Spleen (tissue), 11 donors: ENCODE results near the gene ASF1B. TPM values are rescaled to one million over a fixed set of nuclear protein-coding genes. Genes with fewer than 3 reads are reported as not detected.

ENCODE experiments used
- DNase-seq: peaks from one replicate; pipeline ENCODE4 v3.0.0-alpha.2; 2020
- H3K27ac ChIP-seq, 8 donors: fragments of 200-600 bp; sonication (generic) in 7 of 8; 1 replicate in 4 of 8; 2 replicates in 4 of 8; pipeline versions ENCODE4 v1.5.0 to v1.8.0; 2016 to 2021; ENCODE audit warnings: inconsistent platforms in 4 of 8, mild to moderate bottlenecking in 4 of 8, moderate library complexity in 1 of 8
- H3K27me3 ChIP-seq, 7 donors: fragments of 200-600 bp; sonication (generic) in 6 of 7; replicated peaks in 1 of 7; 1 replicate in 4 of 7; 2 replicates in 3 of 7; pipeline versions ENCODE4 v1.5.0 to v1.8.0; 2016 to 2021; ENCODE audit warnings: inconsistent platforms in 3 of 7, mild to moderate bottlenecking in 1 of 7
- H3K36me3 ChIP-seq, 6 donors: fragments of 200-600 bp; sonication (generic) in 5 of 6; 1 replicate in 4 of 6; 2 replicates in 2 of 6; pipeline versions ENCODE4 v1.5.0 to v1.8.0; 2016 to 2021; ENCODE audit warnings: inconsistent platforms in 2 of 6
- H3K4me1 ChIP-seq, 6 donors: fragments of 200-600 bp; sonication (generic) in 5 of 6; 1 replicate in 3 of 6; 2 replicates in 3 of 6; pipeline versions ENCODE4 v1.5.0 to v1.8.0; 2016 to 2021; ENCODE audit warnings: inconsistent platforms in 3 of 6
- H3K4me3 ChIP-seq, 8 donors: fragments of 200-600 bp; sonication (generic) in 7 of 8; 1 replicate in 4 of 8; 2 replicates in 4 of 8; pipeline versions ENCODE4 v1.5.0 to v1.8.0; 2016 to 2021; ENCODE audit warnings: inconsistent platforms in 4 of 8, mild to moderate bottlenecking in 4 of 8, moderate library complexity in 2 of 8
- H3K9me3 ChIP-seq, 8 donors: fragments of 200-600 bp; sonication (generic) in 7 of 8; 1 replicate in 4 of 8; 2 replicates in 4 of 8; pipeline versions ENCODE4 v1.5.0 to v1.8.0; 2016 to 2021; ENCODE audit warnings: inconsistent platforms in 4 of 8
- POLR2A ChIP-seq, 3 donors: fragments of 450-650 bp; IDR thresholded peaks; one replicate each; pipeline ENCODE4 v1.5.1; 2017; ENCODE audit warnings: antibody characterized with exemption in 3 of 3, mild to moderate bottlenecking in 1 of 3
- POLR2AphosphoS5 ChIP-seq, 3 donors: sonication (generic); formaldehyde crosslinking; IDR thresholded peaks; one replicate each; pipeline ENCODE4 v1.5.1; 2017; ENCODE audit warnings: antibody characterized with exemption in 3 of 3
- WGBS, 5 donors: extraction: QIAGEN DNeasy Blood & Tissue Kit in 3 of 5; methylation state at CpG; one replicate each; pipeline versions ENCODE4 v1.1.5 to v1.1.7; 2013 to 2018; 5-methylcytosine and 5-hydroxymethylcytosine counted together
- intact Hi-C: fragments of 100-400 bp; cut with DNase I; formaldehyde crosslinking; loops from one replicate; pipeline ENCODE4 v1.15.0; 2023; ENCODE audit warnings: low total_unique reads
- polyA plus RNA-seq, 3 donors: library from polyadenylated mRNA; stranded (reverse); fragments of 200-250 nt; gene quantifications; one replicate each; pipeline ENCODE4 v1.2.1, GENCODE V29; 2013
- total RNA-seq, 7 donors: library from RNA; depleted of rRNA in 3 of 7; stranded (reverse); fragments of >200 nt in 3 of 7; fragmentation: NEBNext Ultra II Directional in 4 of 7; extraction: Animal tissue kit (Norgen Biotek cat#: 25700) in 4 of 7; gene quantifications; one replicate each; pipeline versions ENCODE4 v1.1.0 to v1.2.1, GENCODE V29; 2016 to 2021
- TF ChIP-seq, protein P1 (sequence below), 11 experiments: fragments of 200-600 bp in 7 of 11; fragments of 450-650 bp in 4 of 11; sonication (generic) in 4 of 11; IDR thresholded peaks in 8 of 11; conservative IDR thresholded peaks in 3 of 11; 1 replicate in 7 of 11; 2 replicates in 4 of 11; pipeline versions ENCODE4 v1.4.0 to v1.8.0; 2016 to 2021; ENCODE audit warnings: antibody characterized with exemption in 11 of 11, inconsistent platforms in 4 of 11, mild to moderate bottlenecking in 1 of 11
- donor health status: healthy with polysubstance abuse.
- donor health status: DM: no; HTN: no; CAD: no; lungs with moderate emphysema.
- donor health status: DM: no; HTN: no; CAD: no.
- donor health status: Bipolar disorder and iron deficiency.
- donor health status: healthy.
- donor health status: DM: no; HTN: no; CAD: no.
- donor health status: DM: yes; HTN: yes; CAD: no.

The ASF1B gene
- total and polyA plus RNA-seq, 10 donors: 3.8 to 24.8 (median 8.6) TPM

DNA sequence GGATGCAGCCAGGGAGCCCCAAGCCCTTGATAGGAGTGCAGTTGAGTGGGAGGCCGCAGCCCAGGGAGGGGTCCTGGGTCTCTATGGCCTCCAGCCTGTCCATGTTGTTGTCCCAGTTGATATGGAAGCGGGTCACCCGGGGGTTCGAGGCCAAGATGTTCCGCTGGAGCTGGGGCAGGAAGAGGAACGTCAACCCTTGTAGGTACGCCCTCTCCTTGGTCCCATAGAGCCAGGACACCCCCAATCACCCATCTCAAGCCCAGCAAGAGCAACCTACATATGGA, 15.9 kb downstream of the ASF1B start:
- Histone ChIP-seq H3K27me3 (no peaks in the 10 kb centered on the region), H3K36me3 (peaks cover 0 to 8% (median 0%) of the 10 kb centered on the region in 6 donors), H3K9me3 (no peaks in the 10 kb centered on the region), H3K27ac (peak overlapping the region in 6 of 8 donors; percentile 93 to 99 (median 98)), H3K4me1 (peaks cover 21 to 55% (median 40%) of the 10 kb centered on the region in 6 donors), H3K4me3 (no peak overlapping the region)
- intact Hi-C loops: no loop called here
- TF ChIP-seq POLR2A (IDR thresholded peaks at IDR 0.05) (no peak), POLR2AphosphoS5 (IDR thresholded peaks at IDR 0.05) (no peak)
- TF ChIP-seq, protein P1, sequence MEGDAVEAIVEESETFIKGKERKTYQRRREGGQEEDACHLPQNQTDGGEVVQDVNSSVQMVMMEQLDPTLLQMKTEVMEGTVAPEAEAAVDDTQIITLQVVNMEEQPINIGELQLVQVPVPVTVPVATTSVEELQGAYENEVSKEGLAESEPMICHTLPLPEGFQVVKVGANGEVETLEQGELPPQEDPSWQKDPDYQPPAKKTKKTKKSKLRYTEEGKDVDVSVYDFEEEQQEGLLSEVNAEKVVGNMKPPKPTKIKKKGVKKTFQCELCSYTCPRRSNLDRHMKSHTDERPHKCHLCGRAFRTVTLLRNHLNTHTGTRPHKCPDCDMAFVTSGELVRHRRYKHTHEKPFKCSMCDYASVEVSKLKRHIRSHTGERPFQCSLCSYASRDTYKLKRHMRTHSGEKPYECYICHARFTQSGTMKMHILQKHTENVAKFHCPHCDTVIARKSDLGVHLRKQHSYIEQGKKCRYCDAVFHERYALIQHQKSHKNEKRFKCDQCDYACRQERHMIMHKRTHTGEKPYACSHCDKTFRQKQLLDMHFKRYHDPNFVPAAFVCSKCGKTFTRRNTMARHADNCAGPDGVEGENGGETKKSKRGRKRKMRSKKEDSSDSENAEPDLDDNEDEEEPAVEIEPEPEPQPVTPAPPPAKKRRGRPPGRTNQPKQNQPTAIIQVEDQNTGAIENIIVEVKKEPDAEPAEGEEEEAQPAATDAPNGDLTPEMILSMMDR (IDR thresholded peaks at IDR 0.05 in 8 of 11, conservative IDR thresholded peaks at IDR 0.05 in 3 of 11): no peak
- 90 to 95% (median 92%) methylated on average over 7 of the region's 7 CpGs for WGBS, 5 donors
- DNase-seq: no peak

DNA sequence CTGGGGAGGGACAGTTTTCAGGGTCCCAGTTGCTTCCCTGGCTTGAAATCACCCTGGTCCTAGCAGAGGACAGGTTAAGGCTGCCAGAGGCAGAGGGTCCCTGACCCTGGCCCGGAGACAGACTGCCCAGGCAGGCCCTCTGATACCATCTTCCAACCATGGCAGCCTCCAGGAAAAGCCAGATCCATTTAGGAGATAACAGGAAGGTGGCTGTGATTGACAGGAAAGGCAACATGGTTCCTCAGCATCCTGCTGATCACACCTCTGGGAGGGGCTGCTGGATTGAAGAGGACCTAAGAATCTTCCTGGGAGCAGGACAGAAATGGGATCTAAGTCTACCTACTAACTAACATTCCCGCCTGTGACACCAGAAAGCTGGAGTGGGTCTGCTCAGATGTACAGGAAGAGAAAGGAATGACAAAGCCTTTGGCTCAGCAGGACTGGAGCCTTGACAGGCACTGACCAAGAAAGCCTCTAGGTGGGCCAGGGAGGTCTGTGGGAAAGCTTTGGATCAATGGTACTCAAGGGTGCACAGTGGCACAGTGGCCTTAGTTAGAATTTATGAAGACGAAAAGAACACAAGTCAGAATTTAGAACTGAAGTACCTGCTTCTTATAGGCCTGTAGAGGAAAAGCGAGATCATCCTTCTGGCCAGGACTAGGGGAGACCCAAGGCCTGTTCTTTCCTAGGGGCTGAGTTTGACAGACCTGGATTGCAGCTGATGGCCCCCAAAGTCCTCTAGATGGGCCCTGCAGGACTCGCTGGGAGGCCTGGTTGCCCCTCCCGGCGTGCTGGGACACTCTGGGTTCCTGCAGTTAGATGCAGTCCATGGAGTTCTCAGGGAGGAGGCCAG, 16.5 kb downstream of the ASF1B start:
- intact Hi-C loops: no loop called here
- peaks cover 25 to 60% (median 45%) of the 10 kb centered on the region in 6 donors for H3K4me1 ChIP-seq
- DNase-seq: no peak
- peaks cover 0 to 6% (median 0%) of the 10 kb centered on the region in 6 donors for H3K36me3 ChIP-seq
- H3K27me3 ChIP-seq: no peaks in the 10 kb centered on the region
- peak overlapping the region in 1 of 8 donors; percentile 95 for H3K4me3 ChIP-seq
- no peaks in the 10 kb centered on the region for H3K9me3 ChIP-seq
- 87 to 94% (median 91%) methylated on average over 4 to 7 of the region's 7 CpGs for WGBS, 5 donors
- H3K27ac ChIP-seq: peak overlapping the region; percentile 90 to 99 (median 96)
- TF ChIP-seq POLR2AphosphoS5 (IDR thresholded peaks at IDR 0.05) (no peak), POLR2A (IDR thresholded peaks at IDR 0.05) (no peak)
- TF ChIP-seq, protein P1 (IDR thresholded peaks at IDR 0.05 in 8 of 11, conservative IDR thresholded peaks at IDR 0.05 in 3 of 11): no peak

DNA sequence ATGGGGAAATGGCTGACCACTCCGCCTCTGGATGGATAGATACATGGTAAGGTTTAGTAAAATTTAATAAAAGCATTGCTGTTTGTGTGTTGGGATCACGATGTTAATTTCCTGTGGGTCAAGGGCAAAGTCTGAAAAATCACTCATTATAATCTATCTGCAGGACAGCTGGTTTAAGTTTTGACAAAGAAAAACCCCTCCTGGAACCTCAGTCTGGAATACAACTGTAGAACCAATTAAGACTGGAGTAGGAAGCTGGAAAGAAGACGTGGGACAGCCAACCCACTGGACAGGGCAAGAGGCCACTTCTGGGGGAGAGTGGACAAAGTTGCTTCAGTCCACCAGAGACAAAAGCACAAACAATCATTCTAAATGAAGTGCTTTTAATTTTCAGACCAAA, 17.2 kb downstream of the ASF1B start:
- Histone ChIP-seq H3K27ac (peak overlapping the region; percentile 90 to 99 (median 96)), H3K9me3 (no peaks in the 10 kb centered on the region), H3K4me3 (peak overlapping the region in 4 of 8 donors; percentile 56 to 95 (median 91)), H3K36me3 (no peaks in the 10 kb centered on the region), H3K27me3 (no peaks in the 10 kb centered on the region), H3K4me1 (peaks cover 25 to 68% (median 53%) of the 10 kb centered on the region in 6 donors)
- intact Hi-C loops: no loop called here
- TF ChIP-seq, protein P1 (IDR thresholded peaks at IDR 0.05 in 8 of 11, conservative IDR thresholded peaks at IDR 0.05 in 3 of 11): no peak
- WGBS, 5 donors: 31 to 57% (median 52%) methylated on average over 3 of the region's 3 CpGs
- DNase-seq: no peak
